K562 (cell line): ENCODE measurements around the gene RHOV. TPM values are rescaled to one million over a fixed set of nuclear protein-coding genes. Genes with fewer than 3 reads are reported as not detected.

ENCODE experiments used
- FUS ChIP-seq: fragments of 200-400 bp; formaldehyde crosslinking; optimal IDR thresholded peaks from 2 replicates; pipeline ENCODE3; 2017; ENCODE audit warnings: low read depth, low read length
- L3MBTL2 ChIP-seq: fragments of 450-650 bp; IDR thresholded peaks from 2 replicates; pipeline ENCODE4 v1.6.1; 2016; ENCODE audit warnings: mild to moderate bottlenecking, moderate library complexity
- MAFF ChIP-seq: IDR thresholded peaks from 2 replicates; pipeline ENCODE4 v1.6.1; 2012; ENCODE audit warnings: low read length, improper control_type of control experiment
- NR1H2 ChIP-seq: sonication (generic); formaldehyde crosslinking; IDR thresholded peaks from 2 replicates; pipeline ENCODE4 v1.4.0; 2020; ENCODE audit warnings: mild to moderate bottlenecking, missing genetic modification reagents
- ZBTB49 ChIP-seq: sonication (generic); formaldehyde crosslinking; IDR thresholded peaks from 2 replicates; pipeline ENCODE4 v1.8.0; 2022; ENCODE audit warnings: missing genetic modification reagents, mild to moderate bottlenecking, borderline replicate concordance
- ZNF408 ChIP-seq: fragments of 250-450 bp; sonication (Bioruptor Pico); IDR thresholded peaks from 2 replicates; pipeline ENCODE4 v1.4.0; 2020; ENCODE audit warnings: low read depth, mild to moderate bottlenecking, moderate library complexity
- polyA plus RNA-seq, 8 experiments: library from polyadenylated mRNA; depleted of rRNA in 4 of 8; stranded (reverse) in 5 of 8; unstranded in 3 of 8; fragments of >200 nt; fragmentation: Nextera tagmentation in 2 of 8; fragmentation: Illumina TruSeq in 1 of 8; extraction: Ambion mirVana in 2 of 8; extraction: Trizol in 1 of 8; gene quantifications; 2 replicates each; pipeline versions ENCODE4 v1.2.1 to v1.2.3, GENCODE V29; 2011 to 2014; ENCODE audit warnings: inconsistent platforms in 1 of 8, missing spikeins in 1 of 8
- total RNA-seq, 7 experiments: library from RNA; depleted of rRNA in 6 of 7; stranded (reverse); fragments of >200 nt in 6 of 7; fragmentation: Illumina TruSeq in 2 of 7; extraction: Trizol in 2 of 7; gene quantifications; 2 replicates each; pipeline versions ENCODE4 v1.2.1 to v1.2.3, GENCODE V29; 2011 to 2021; ENCODE audit warnings: low replicate concordance in 1 of 7
- TF ChIP-seq, protein P1 (sequence below), 2 experiments: IDR thresholded peaks; 2 replicates each; pipeline ENCODE4 v1.6.1; 2012; ENCODE audit warnings: improper control_type of control experiment in 2 of 2, low read depth in 2 of 2, low read length in 2 of 2, borderline replicate concordance in 1 of 2

The RHOV gene
- total and polyA plus RNA-seq, 9 of the 15 experiments (the other 6 are each of a cell fraction or from before 2014, with no cell fraction given) = 0.08 to 2.0 (median 1.1) TPM

GRCh38 chr15:40875991-40876730 lies 2.1 kb upstream of the RHOV start (continued):
- TF ChIP-seq ZBTB49 (no peak), FUS (no peak), NR1H2 (CRISPR knock-in tag) (no peak), ZNF408 (CRISPR knock-in tag) (no peak), L3MBTL2 (no peak), MAFF (no peak)
- TF ChIP-seq, protein P1, sequence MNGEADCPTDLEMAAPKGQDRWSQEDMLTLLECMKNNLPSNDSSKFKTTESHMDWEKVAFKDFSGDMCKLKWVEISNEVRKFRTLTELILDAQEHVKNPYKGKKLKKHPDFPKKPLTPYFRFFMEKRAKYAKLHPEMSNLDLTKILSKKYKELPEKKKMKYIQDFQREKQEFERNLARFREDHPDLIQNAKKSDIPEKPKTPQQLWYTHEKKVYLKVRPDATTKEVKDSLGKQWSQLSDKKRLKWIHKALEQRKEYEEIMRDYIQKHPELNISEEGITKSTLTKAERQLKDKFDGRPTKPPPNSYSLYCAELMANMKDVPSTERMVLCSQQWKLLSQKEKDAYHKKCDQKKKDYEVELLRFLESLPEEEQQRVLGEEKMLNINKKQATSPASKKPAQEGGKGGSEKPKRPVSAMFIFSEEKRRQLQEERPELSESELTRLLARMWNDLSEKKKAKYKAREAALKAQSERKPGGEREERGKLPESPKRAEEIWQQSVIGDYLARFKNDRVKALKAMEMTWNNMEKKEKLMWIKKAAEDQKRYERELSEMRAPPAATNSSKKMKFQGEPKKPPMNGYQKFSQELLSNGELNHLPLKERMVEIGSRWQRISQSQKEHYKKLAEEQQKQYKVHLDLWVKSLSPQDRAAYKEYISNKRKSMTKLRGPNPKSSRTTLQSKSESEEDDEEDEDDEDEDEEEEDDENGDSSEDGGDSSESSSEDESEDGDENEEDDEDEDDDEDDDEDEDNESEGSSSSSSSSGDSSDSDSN (IDR thresholded peaks at IDR 0.05; ENCODE audit: borderline replicate concordance in 1 of 2, low read depth in 2 of 2, low read length in 2 of 2) = no peak
